HG02642 (cell line): ENCODE results near the gene RDH16.
A peak's percentile ranks its signal among the peaks of the same experiment; 100 is the strongest.
"Not testable (repeated sequence)": the region's sequence is repeated elsewhere in the genome, so short reads cannot be mapped to it uniquely, and the experiment has no call there.

Experiments
- ATAC-seq: cut with Tn5 transposase; IDR thresholded peaks from one replicate; pipeline ENCODE4 v1.9.1; 2021; ENCODE audit warnings: mild to moderate bottlenecking; ENCODE audit not compliant: unreplicated experiment, poor library complexity

Gene RDH16

GRCh38 chr12:56989861-56990610, 32.6 kb upstream of the RDH16 start:
- ATAC-seq, result no peak

- ATAC-seq, result no peak
Measured at GRCh38 chr12:56988207-56988739, 30.9 kb upstream of the RDH16 start.

- ATAC-seq, result peak; percentile 71
Measured at GRCh38 chr12:56987551-56988053, 30.2 kb upstream of the RDH16 start.

GRCh38 chr12:56987011-56987410, 29.6 kb upstream of the RDH16 start:
- no peak for ATAC-seq

- not testable (repeated sequence) for ATAC-seq
Measured at GRCh38 chr12:56985714-56986113, 28.3 kb upstream of the RDH16 start.

- no peak for ATAC-seq
Measured at GRCh38 chr12:56983386-56983785, 26.0 kb upstream of the RDH16 start.

GRCh38 chr12:56982578-56983236, 25.3 kb upstream of the RDH16 start:
- not testable (repeated sequence) for ATAC-seq

GRCh38 chr12:56980941-56981530, 23.6 kb upstream of the RDH16 start:
- ATAC-seq, result no peak

GRCh38 chr12:56980268-56980667, 22.9 kb upstream of the RDH16 start:
- no peak for ATAC-seq

- ATAC-seq, result no peak
Measured at GRCh38 chr12:56979628-56980027, 22.2 kb upstream of the RDH16 start.

GRCh38 chr12:56978397-56979138, 21.2 kb upstream of the RDH16 start:
- ATAC-seq, result no peak

- ATAC-seq, result not testable (repeated sequence)
Measured at GRCh38 chr12:56977361-56977760, 20.0 kb upstream of the RDH16 start.

GRCh38 chr12:56974224-56974623, 16.8 kb upstream of the RDH16 start:
- not testable (repeated sequence) for ATAC-seq

- ATAC-seq, result not testable (repeated sequence)
Measured at GRCh38 chr12:56968910-56969309, 11.5 kb upstream of the RDH16 start.

GRCh38 chr12:56965997-56966642, 8.7 kb upstream of the RDH16 start:
- not testable (repeated sequence) for ATAC-seq

GRCh38 chr12:56965124-56965523, 7.7 kb upstream of the RDH16 start:
- not testable (repeated sequence) for ATAC-seq

GRCh38 chr12:56963557-56963956, 6.1 kb upstream of the RDH16 start:
- ATAC-seq, result not testable (repeated sequence)

GRCh38 chr12:56962247-56962646, 4.8 kb upstream of the RDH16 start:
- ATAC-seq, result not testable (repeated sequence)

GRCh38 chr12:56958422-56958821, 1.0 kb upstream of the RDH16 start:
- ATAC-seq, result no peak
